Sigmoid colon (tissue), 7 donors: Measurements from ENCODE around the gene PIWIL4. TPM values are rescaled to one million over a fixed set of nuclear protein-coding genes. Genes with fewer than 3 reads are reported as not detected.

ENCODE experiments used
- DNase-seq: peaks from one replicate; pipeline ENCODE4 v3.0.0-alpha.2; 2019
- H3K27ac ChIP-seq, 4 donors: fragments of 200-600 bp; sonication (generic); one replicate each; pipeline ENCODE4 v1.5.1; 2016 to 2019; ENCODE audit warnings: mild to moderate bottlenecking in 1 of 4
- H3K27me3 ChIP-seq, 3 donors: fragments of 200-600 bp; sonication (generic); one replicate each; pipeline ENCODE4 v1.5.1; 2019; ENCODE audit warnings: mild to moderate bottlenecking in 1 of 3
- H3K36me3 ChIP-seq, 4 donors: fragments of 200-600 bp; sonication (generic); one replicate each; pipeline ENCODE4 v1.5.1; 2016 to 2019
- H3K4me1 ChIP-seq, 4 donors: fragments of 200-600 bp; sonication (generic); one replicate each; pipeline ENCODE4 v1.5.1; 2017 to 2019
- H3K4me3 ChIP-seq, 4 donors: fragments of 200-600 bp; sonication (generic); one replicate each; pipeline ENCODE4 v1.5.1; 2017 to 2019; ENCODE audit warnings: mild to moderate bottlenecking in 2 of 4, moderate library complexity in 1 of 4
- H3K9me3 ChIP-seq, 4 donors: fragments of 200-600 bp in 3 of 4; sonication (generic) in 3 of 4; one replicate each; pipeline versions ENCODE4 v1.5.1 to v1.6.1; 2013 to 2019
- CTCF ChIP-seq, 4 experiments: fragments of 450-650 bp in 3 of 4; fragments of 200-600 bp in 1 of 4; IDR thresholded peaks; one replicate each; pipeline ENCODE4 v1.5.1; 2016 to 2019; ENCODE audit warnings: antibody characterized with exemption in 4 of 4, mild to moderate bottlenecking in 3 of 4, moderate library complexity in 2 of 4
- EP300 ChIP-seq, 4 donors: sonication (generic); formaldehyde crosslinking; IDR thresholded peaks; one replicate each; pipeline ENCODE4 v1.6.1; 2017; ENCODE audit warnings: antibody characterized with exemption in 4 of 4
- POLR2A ChIP-seq, 2 donors: fragments of 450-650 bp; IDR thresholded peaks; one replicate each; pipeline ENCODE4 v1.6.1; 2016; ENCODE audit warnings: antibody characterized with exemption in 2 of 2, mild to moderate bottlenecking in 2 of 2, moderate library complexity in 2 of 2
- POLR2AphosphoS5 ChIP-seq, 4 donors: sonication (generic); formaldehyde crosslinking; IDR thresholded peaks; one replicate each; pipeline ENCODE4 v1.6.1; 2017; ENCODE audit warnings: antibody characterized with exemption in 4 of 4
- WGBS, 2 donors: extraction: QIAGEN DNeasy Blood & Tissue Kit; methylation state at CpG; one replicate each; pipeline ENCODE4 v1.1.7; 2013; 5-methylcytosine and 5-hydroxymethylcytosine counted together
- intact Hi-C: fragments of 100-400 bp; cut with DNase I; formaldehyde crosslinking; loops from one replicate; pipeline ENCODE4 v1.15.1; 2023
- polyA plus RNA-seq, 3 donors: library from polyadenylated mRNA; stranded (reverse); fragments of 200-250 nt; gene quantifications; one replicate each; pipeline ENCODE4 v1.2.3, GENCODE V29; 2013
- total RNA-seq, 4 donors: library from RNA; depleted of rRNA; stranded (reverse); fragments of >200 nt; gene quantifications; one replicate each; pipeline ENCODE4 v1.1.0, GENCODE V29; 2016
- donor health status: healthy with polysubstance abuse.
- donor health status: Bipolar disorder and iron deficiency.
- donor health status: healthy.

Gene PIWIL4
- total and polyA plus RNA-seq, 7 donors, result 3.5 to 8.1 (median 4.3) TPM

- intact Hi-C loops, result no loop called here
- no peaks in the 10 kb centered on the region for H3K9me3 ChIP-seq
- H3K36me3 ChIP-seq, result no peaks in the 10 kb centered on the region
- no peak for DNase-seq
- TF ChIP-seq CTCF (IDR thresholded peaks at IDR 0.05) (no peak), POLR2A (IDR thresholded peaks at IDR 0.05) (no peak), POLR2AphosphoS5 (IDR thresholded peaks at IDR 0.05) (no peak), EP300 (IDR thresholded peaks at IDR 0.05) (no peak)
- no peak overlapping the region for H3K4me3 ChIP-seq
- WGBS, 2 donors, result 81 to 87% methylated on average over 6 of the region's 6 CpGs
- H3K4me1 ChIP-seq, result no peaks in the 10 kb centered on the region
- no peaks in the 10 kb centered on the region for H3K27me3 ChIP-seq
- no peak overlapping the region for H3K27ac ChIP-seq
These were observed 89.8 kb downstream of the PIWIL4 start for GRCh38 chr11:94656968-94657367.

GRCh38 chr11:94657629-94658028 is 90.5 kb downstream of the PIWIL4 start:
- WGBS, 2 donors, result 79 to 88% methylated on average over 3 of the region's 3 CpGs
- no peaks in the 10 kb centered on the region for H3K9me3 ChIP-seq
- DNase-seq, result no peak
- H3K4me1 ChIP-seq, result no peaks in the 10 kb centered on the region
- H3K36me3 ChIP-seq, result no peaks in the 10 kb centered on the region
- TF ChIP-seq EP300 (IDR thresholded peaks at IDR 0.05) (no peak), CTCF (IDR thresholded peaks at IDR 0.05) (no peak), POLR2AphosphoS5 (IDR thresholded peaks at IDR 0.05) (no peak), POLR2A (IDR thresholded peaks at IDR 0.05) (no peak)
- no peaks in the 10 kb centered on the region for H3K27me3 ChIP-seq
- no peak overlapping the region for H3K4me3 ChIP-seq
- H3K27ac ChIP-seq, result no peak overlapping the region
- intact Hi-C loops, result no loop called here

GRCh38 chr11:94658386-94658785 is 91.2 kb downstream of the PIWIL4 start:
- TF ChIP-seq POLR2AphosphoS5 (IDR thresholded peaks at IDR 0.05) (no peak), EP300 (IDR thresholded peaks at IDR 0.05) (no peak), POLR2A (IDR thresholded peaks at IDR 0.05) (no peak), CTCF (IDR thresholded peaks at IDR 0.05) (no peak)
- 52 to 63% methylated on average over 5 of the region's 5 CpGs for WGBS, 2 donors
- H3K36me3 ChIP-seq, result no peaks in the 10 kb centered on the region
- H3K4me3 ChIP-seq, result no peak overlapping the region
- H3K27me3 ChIP-seq, result no peaks in the 10 kb centered on the region
- no peak for DNase-seq
- intact Hi-C loops, result no loop called here
- no peaks in the 10 kb centered on the region for H3K4me1 ChIP-seq
- no peak overlapping the region for H3K27ac ChIP-seq
- no peaks in the 10 kb centered on the region for H3K9me3 ChIP-seq

GRCh38 chr11:94658888-94659287 is 91.7 kb downstream of the PIWIL4 start:
- no peak for DNase-seq
- intact Hi-C loops, result no loop called here
- TF ChIP-seq EP300 (IDR thresholded peaks at IDR 0.05) (no peak), CTCF (IDR thresholded peaks at IDR 0.05) (no peak), POLR2A (IDR thresholded peaks at IDR 0.05) (no peak), POLR2AphosphoS5 (IDR thresholded peaks at IDR 0.05) (no peak)
- H3K36me3 ChIP-seq, result no peaks in the 10 kb centered on the region
- H3K27me3 ChIP-seq, result no peaks in the 10 kb centered on the region
- H3K4me1 ChIP-seq, result no peaks in the 10 kb centered on the region
- H3K4me3 ChIP-seq, result no peak overlapping the region
- no peak overlapping the region for H3K27ac ChIP-seq
- 49 to 62% methylated on average over 3 of the region's 3 CpGs for WGBS, 2 donors
- no peaks in the 10 kb centered on the region for H3K9me3 ChIP-seq

- Histone ChIP-seq H3K27ac (no peak overlapping the region), H3K27me3 (no peaks in the 10 kb centered on the region), H3K36me3 (no peaks in the 10 kb centered on the region), H3K9me3 (no peaks in the 10 kb centered on the region), H3K4me1 (no peaks in the 10 kb centered on the region), H3K4me3 (no peak overlapping the region)
- DNase-seq, result no peak
- TF ChIP-seq CTCF (IDR thresholded peaks at IDR 0.05) (no peak), POLR2AphosphoS5 (IDR thresholded peaks at IDR 0.05) (no peak), EP300 (IDR thresholded peaks at IDR 0.05) (no peak), POLR2A (IDR thresholded peaks at IDR 0.05) (no peak)
- intact Hi-C loops, result no loop called here
- WGBS, 2 donors, result 72 to 85% methylated on average over 1 of the region's 1 CpG
These were observed 94.3 kb downstream of the PIWIL4 start for GRCh38 chr11:94661444-94661843.
